ENCODE results near the gene DTX4. TPM values are rescaled to one million over a fixed set of nuclear protein-coding genes. Genes with fewer than 3 reads are reported as not detected.
"Not testable (repeated sequence)": the region's sequence is repeated elsewhere in the genome, so short reads cannot be mapped to it uniquely, and the experiment has no call there.

Gene DTX4
- 0.21 TPM for total RNA-seq (2021; ENCODE audit: unreplicated experiment)
- polyA plus RNA-seq (2012; ENCODE audit: insufficient read length) = 0.08 TPM
- percentile 20 among the genes with signal in this experiment for Bru-seq, nascent RNA
- BruChase-seq, experiment 1, labeled RNA remaining after a 2-hour chase = percentile 17 among the genes with signal in this experiment
- percentile 20 among the genes with signal in this experiment for BruChase-seq, experiment 2, labeled RNA remaining after a 6-hour chase
- long read RNA-seq, partial matches to known transcripts = 0 of 1 reads
- long read RNA-seq, other reads (novel, unspliced or antisense) = 1 of 1 reads

DNA sequence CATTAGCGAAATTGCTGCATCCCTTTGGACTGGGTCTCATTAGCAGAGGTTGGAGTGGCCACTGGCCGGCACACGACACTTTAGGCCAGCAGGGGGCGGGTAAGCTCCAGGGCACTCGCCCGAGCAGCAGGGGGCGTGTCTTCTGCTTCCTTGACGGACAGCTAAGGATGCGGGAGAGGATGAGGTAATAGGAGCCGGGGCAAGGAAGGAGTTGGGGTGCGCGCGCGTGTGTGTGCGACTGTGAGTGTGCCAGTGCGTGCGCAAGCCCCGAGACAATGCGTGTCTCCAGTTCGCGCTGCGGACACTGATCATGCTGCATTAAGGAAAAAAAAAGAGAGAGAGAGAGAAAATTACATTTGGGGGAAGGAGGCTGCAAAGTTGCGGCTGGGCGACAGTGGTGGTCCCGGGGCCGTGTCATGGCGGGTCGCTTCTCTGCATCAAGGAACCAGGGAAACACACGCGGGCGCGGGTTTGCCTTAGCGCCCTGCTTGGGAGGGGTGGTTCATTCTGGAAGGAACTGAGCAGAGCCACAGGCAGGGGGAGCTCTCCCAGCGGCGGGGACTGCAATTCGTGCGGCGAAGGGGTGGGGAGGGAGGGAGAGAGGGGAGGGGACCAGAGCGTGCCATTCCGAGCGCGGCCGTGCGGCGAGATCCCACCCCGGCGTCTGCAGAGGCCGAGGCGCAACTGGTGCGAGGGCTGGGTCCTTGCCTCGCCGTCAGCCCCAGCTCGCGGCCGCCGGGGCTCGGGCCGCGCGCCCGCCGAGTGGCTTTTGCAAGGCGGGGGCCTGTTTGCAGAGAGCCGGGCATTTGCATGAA, at the start of gene DTX4:
TSS of gene DTX4 (plus strand) at position 625 of the 815 bp plus-strand sequence. CDS start 464 bp downstream, outside the sequence.
- H3K9me3 ChIP-seq (ENCODE audit: control insufficient read depth, insufficient read depth, low read depth, low read length) = no peaks in the 10 kb centered on the region
- POLR2A ChIA-PET = interaction anchor here (0.7 kb wide), 1 partner anchor 46 kb away, joined by 4 read pairs; no protein-coding TSS in a partner anchor
- no TSS peak for BruUV-seq (replicated peaks)
- no peaks in the 10 kb centered on the region for H3K36me3 ChIP-seq (ENCODE audit: control insufficient read depth, insufficient read depth, low read length)
- in situ Hi-C loops (cut with HindIII; ENCODE audit: low pct_unique_long_range_greater_than_20kb, low sequenced_read_pairs) (no loop called here), intact Hi-C loops (cut with micrococcal nuclease; ENCODE audit: unreplicated experiment) (loop anchor here (1.0 kb wide), 2 partner anchors 37 to 259 kb away; no protein-coding TSS in a partner anchor)
- peaks cover 7% of the 10 kb centered on the region for H3K4me1 ChIP-seq (ENCODE audit: control insufficient read depth, insufficient read depth, low read length)
- peak; percentile 95 for ATAC-seq
- CTCF ChIA-PET = interaction anchor here (0.5 to 1.6 kb wide), 14 partner anchors 10 to 1964 kb away, joined by 3 to 16 read pairs (median 5); partner anchors contain the start of gene ZP1
- peak; percentile 39 for DNase-seq (ENCODE audit: low read depth, low spot score)
- TF ChIP-seq, protein P1, sequence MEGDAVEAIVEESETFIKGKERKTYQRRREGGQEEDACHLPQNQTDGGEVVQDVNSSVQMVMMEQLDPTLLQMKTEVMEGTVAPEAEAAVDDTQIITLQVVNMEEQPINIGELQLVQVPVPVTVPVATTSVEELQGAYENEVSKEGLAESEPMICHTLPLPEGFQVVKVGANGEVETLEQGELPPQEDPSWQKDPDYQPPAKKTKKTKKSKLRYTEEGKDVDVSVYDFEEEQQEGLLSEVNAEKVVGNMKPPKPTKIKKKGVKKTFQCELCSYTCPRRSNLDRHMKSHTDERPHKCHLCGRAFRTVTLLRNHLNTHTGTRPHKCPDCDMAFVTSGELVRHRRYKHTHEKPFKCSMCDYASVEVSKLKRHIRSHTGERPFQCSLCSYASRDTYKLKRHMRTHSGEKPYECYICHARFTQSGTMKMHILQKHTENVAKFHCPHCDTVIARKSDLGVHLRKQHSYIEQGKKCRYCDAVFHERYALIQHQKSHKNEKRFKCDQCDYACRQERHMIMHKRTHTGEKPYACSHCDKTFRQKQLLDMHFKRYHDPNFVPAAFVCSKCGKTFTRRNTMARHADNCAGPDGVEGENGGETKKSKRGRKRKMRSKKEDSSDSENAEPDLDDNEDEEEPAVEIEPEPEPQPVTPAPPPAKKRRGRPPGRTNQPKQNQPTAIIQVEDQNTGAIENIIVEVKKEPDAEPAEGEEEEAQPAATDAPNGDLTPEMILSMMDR (IDR thresholded peaks at IDR 0.05) = peak; percentile 95
- TF ChIP-seq POLR2AphosphoS5 (IDR thresholded peaks at IDR 0.05; ENCODE audit: low read depth, low read length) = no peak
- TF ChIP-seq, protein P2, sequence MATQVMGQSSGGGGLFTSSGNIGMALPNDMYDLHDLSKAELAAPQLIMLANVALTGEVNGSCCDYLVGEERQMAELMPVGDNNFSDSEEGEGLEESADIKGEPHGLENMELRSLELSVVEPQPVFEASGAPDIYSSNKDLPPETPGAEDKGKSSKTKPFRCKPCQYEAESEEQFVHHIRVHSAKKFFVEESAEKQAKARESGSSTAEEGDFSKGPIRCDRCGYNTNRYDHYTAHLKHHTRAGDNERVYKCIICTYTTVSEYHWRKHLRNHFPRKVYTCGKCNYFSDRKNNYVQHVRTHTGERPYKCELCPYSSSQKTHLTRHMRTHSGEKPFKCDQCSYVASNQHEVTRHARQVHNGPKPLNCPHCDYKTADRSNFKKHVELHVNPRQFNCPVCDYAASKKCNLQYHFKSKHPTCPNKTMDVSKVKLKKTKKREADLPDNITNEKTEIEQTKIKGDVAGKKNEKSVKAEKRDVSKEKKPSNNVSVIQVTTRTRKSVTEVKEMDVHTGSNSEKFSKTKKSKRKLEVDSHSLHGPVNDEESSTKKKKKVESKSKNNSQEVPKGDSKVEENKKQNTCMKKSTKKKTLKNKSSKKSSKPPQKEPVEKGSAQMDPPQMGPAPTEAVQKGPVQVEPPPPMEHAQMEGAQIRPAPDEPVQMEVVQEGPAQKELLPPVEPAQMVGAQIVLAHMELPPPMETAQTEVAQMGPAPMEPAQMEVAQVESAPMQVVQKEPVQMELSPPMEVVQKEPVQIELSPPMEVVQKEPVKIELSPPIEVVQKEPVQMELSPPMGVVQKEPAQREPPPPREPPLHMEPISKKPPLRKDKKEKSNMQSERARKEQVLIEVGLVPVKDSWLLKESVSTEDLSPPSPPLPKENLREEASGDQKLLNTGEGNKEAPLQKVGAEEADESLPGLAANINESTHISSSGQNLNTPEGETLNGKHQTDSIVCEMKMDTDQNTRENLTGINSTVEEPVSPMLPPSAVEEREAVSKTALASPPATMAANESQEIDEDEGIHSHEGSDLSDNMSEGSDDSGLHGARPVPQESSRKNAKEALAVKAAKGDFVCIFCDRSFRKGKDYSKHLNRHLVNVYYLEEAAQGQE (IDR thresholded peaks at IDR 0.05; ENCODE audit: insufficient read depth in 1 of 2, low read depth in 2 of 2, low read length in 1 of 2) = 0 out of 4 replicates have a peak, but pooled peaks of 1 of the 2 experiments have one; percentile 44
- H3K27me3 ChIP-seq (ENCODE audit: control insufficient read depth, insufficient read depth, low read length) = peaks cover 11% of the 10 kb centered on the region
- H3K27ac ChIP-seq (ENCODE audit: low read length) = no peak within 1 kb of the TSS
- peak within 1 kb of the TSS; percentile 43 to 61 for H3K4me3 ChIP-seq (ENCODE audit: low read depth in 2 of 2, low read length in 2 of 2)

DNA sequence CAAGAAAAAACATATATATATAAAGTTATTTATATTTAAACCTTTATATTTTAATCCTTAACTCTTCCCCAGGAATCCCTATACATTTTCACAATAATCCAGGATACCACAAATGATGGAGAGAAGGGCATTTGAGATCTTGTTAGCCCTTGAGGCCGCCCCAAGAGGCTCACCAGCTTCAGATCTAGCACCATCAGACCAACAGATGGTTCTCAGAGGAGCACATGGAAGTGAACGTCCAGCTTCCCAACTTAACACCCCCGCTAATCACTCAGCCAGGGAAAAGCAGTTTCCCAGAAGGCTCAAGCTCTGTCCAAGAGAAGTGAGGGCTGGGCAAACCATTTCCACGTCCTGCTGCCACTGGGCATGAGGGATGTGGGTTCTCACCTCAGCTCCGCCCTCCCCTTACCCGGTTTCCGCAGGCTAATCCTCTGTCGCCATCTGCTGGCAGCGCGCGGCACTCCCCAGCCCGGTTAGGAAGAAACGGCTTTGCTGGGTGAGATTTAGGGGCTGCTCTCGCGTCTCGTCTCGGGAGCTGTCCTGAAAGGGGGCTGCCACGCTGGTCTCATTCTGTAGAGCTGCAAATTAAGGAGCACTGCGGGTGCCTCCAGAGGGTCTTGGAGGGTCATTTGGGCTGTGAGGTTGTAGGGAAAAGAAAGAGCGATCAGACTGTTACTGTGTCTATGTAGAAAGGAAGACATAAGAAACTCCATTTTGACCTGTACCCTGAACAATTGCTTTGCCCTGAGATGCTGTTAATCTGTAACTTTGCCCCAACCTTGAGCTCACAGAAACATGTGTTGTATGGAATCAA, 36.1 kb upstream of the DTX4 start:
- DNase-seq (ENCODE audit: low read depth, low spot score) = no peak
- in situ Hi-C loops (cut with HindIII; ENCODE audit: low pct_unique_long_range_greater_than_20kb, low sequenced_read_pairs) (no loop called here), intact Hi-C loops (cut with micrococcal nuclease; ENCODE audit: unreplicated experiment) (loop anchor here (5.0 kb wide), 1 partner anchor 79 kb away; no protein-coding TSS in a partner anchor)
- no peaks in the 10 kb centered on the region for H3K36me3 ChIP-seq (ENCODE audit: control insufficient read depth, insufficient read depth, low read length)
- ChIA-PET POLR2A (no interaction called here), CTCF (interaction anchor here (0.5 to 1.6 kb wide), 6 partner anchors 8 to 278 kb away, joined by 3 to 8 read pairs (median 4); no protein-coding TSS in a partner anchor)
- no peaks in the 10 kb centered on the region for H3K4me1 ChIP-seq (ENCODE audit: control insufficient read depth, insufficient read depth, low read length)
- H3K9me3 ChIP-seq (ENCODE audit: control insufficient read depth, insufficient read depth, low read depth, low read length) = 0 out of 2 replicates have a peak, but pooled peaks cover 4% of the 10 kb centered on the region
- H3K27ac ChIP-seq (ENCODE audit: low read length) = no peak overlapping the region; the same call in 1 of the 2 replicates
- no peaks in the 10 kb centered on the region for H3K27me3 ChIP-seq (ENCODE audit: control insufficient read depth, insufficient read depth, low read length)
- no peak for TF ChIP-seq POLR2AphosphoS5 (IDR thresholded peaks at IDR 0.05; ENCODE audit: low read depth, low read length)
- TF ChIP-seq, protein P1 (IDR thresholded peaks at IDR 0.05) = peak; percentile 99
- ATAC-seq = peak; percentile 100
- no TSS peak for BruUV-seq (replicated peaks)
- H3K4me3 ChIP-seq (ENCODE audit: low read depth in 2 of 2, low read length in 2 of 2) = peak overlapping the region; percentile 12 to 26; a peak in 3 of 4 replicates

DNA sequence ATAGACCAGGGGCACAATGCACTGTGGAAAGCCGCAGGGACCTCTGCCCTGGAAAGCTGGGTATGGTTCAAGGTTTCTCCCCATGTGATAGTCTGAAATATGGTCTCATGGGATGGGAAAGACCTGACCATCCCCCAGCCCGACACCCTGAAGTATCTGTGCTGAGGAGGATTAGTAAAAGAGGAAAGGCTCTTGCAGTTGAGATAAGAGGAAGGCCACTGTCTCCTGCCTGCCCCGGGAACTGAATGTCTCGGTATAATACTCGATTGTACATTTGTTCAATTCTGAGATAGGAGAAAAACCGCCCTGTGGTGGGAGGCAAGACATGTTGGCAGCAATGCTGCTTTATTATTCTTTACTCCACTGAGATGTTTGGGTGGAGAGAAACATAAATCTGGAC, 35.4 kb upstream of the DTX4 start:
- H3K27me3 ChIP-seq (ENCODE audit: control insufficient read depth, insufficient read depth, low read length); POLR2A ChIA-PET; in situ Hi-C loops (cut with HindIII; ENCODE audit: low pct_unique_long_range_greater_than_20kb, low sequenced_read_pairs); ATAC-seq; H3K36me3 ChIP-seq (ENCODE audit: control insufficient read depth, insufficient read depth, low read length); BruUV-seq (replicated peaks); DNase-seq (ENCODE audit: low read depth, low spot score); H3K27ac ChIP-seq (ENCODE audit: low read length); H3K4me3 ChIP-seq (ENCODE audit: low read depth in 2 of 2, low read length in 2 of 2); H3K9me3 ChIP-seq (ENCODE audit: control insufficient read depth, insufficient read depth, low read depth, low read length); H3K4me1 ChIP-seq (ENCODE audit: control insufficient read depth, insufficient read depth, low read length): not testable (repeated sequence)
- intact Hi-C loops (cut with micrococcal nuclease; ENCODE audit: unreplicated experiment) = loop anchor here (5.0 kb wide), 1 partner anchor 79 kb away; no protein-coding TSS in a partner anchor
- CTCF ChIA-PET = interaction anchor here (1.2 to 1.6 kb wide), 2 partner anchors 22 to 30 kb away, joined by 6 to 8 read pairs; no protein-coding TSS in a partner anchor
